Tibial nerve (tissue), 4 donors: ENCODE data around the gene RNF212. TPM values are rescaled to one million over a fixed set of nuclear protein-coding genes. Genes with fewer than 3 reads are reported as not detected.

Experiments
- DNase-seq, 2 donors: peaks; one replicate each; pipeline ENCODE4 v3.0.0-alpha.2; 2019; ENCODE audit warnings: low spot score in 2 of 2
- H3K27ac ChIP-seq, 4 donors: fragments of 200-600 bp; sonication (generic) in 3 of 4; one replicate each; pipeline ENCODE4 v1.5.1; 2017 to 2019; ENCODE audit warnings: mild to moderate bottlenecking in 1 of 4
- H3K27me3 ChIP-seq, 2 donors: fragments of 200-600 bp; sonication (generic) in 1 of 2; one replicate each; pipeline versions ENCODE4 v1.5.1 to v1.6.0; 2017 to 2019
- H3K36me3 ChIP-seq, 3 donors: fragments of 200-600 bp; sonication (generic); one replicate each; pipeline ENCODE4 v1.5.1; 2018 to 2019
- H3K4me1 ChIP-seq, 4 donors: fragments of 200-600 bp; sonication (generic) in 3 of 4; one replicate each; pipeline ENCODE4 v1.5.1; 2017 to 2019
- H3K4me3 ChIP-seq, 4 donors: fragments of 200-600 bp; sonication (generic) in 3 of 4; one replicate each; pipeline ENCODE4 v1.5.1; 2017 to 2019; ENCODE audit warnings: mild to moderate bottlenecking in 1 of 4, moderate library complexity in 1 of 4
- H3K9me3 ChIP-seq, 4 donors: fragments of 200-600 bp; sonication (generic) in 3 of 4; one replicate each; pipeline ENCODE4 v1.5.1; 2017 to 2019
- CTCF ChIP-seq, 5 experiments: fragments of 200-600 bp in 3 of 5; fragments of 450-650 bp in 2 of 5; sonication (generic) in 3 of 5; IDR thresholded peaks; one replicate each; pipeline ENCODE4 v1.5.1; 2016 to 2019; ENCODE audit warnings: antibody characterized with exemption in 5 of 5, mild to moderate bottlenecking in 3 of 5, moderate library complexity in 2 of 5
- EP300 ChIP-seq, 2 donors: sonication (generic); formaldehyde crosslinking; IDR thresholded peaks; one replicate each; pipeline ENCODE4 v1.6.1; 2017; ENCODE audit warnings: antibody characterized with exemption in 2 of 2, mild to moderate bottlenecking in 1 of 2
- POLR2A ChIP-seq, 2 donors: fragments of 450-650 bp; IDR thresholded peaks; one replicate each; pipeline ENCODE4 v1.6.1; 2017; ENCODE audit warnings: antibody characterized with exemption in 2 of 2, mild to moderate bottlenecking in 2 of 2, moderate library complexity in 2 of 2
- WGBS, 2 donors: methylation state at CpG; one replicate each; pipeline ENCODE4 v1.1.5; 2018; 5-methylcytosine and 5-hydroxymethylcytosine counted together
- total RNA-seq, 4 donors: library from RNA; depleted of rRNA; stranded (reverse); fragments of >200 nt; gene quantifications; one replicate each; pipeline ENCODE4 v1.1.0, GENCODE V29; 2016

The RNF212 gene
- total RNA-seq, 4 donors from 2014 or later = 2.5 to 24.7 (median 9.8) TPM

GRCh38 chr4:1115528-1116293 lies 2.3 kb upstream of the RNF212 start:
- no peak overlapping the region for H3K27ac ChIP-seq
- H3K36me3 ChIP-seq = no peaks in the 10 kb centered on the region
- no peaks in the 10 kb centered on the region for H3K9me3 ChIP-seq
- no peak for DNase-seq
- H3K27me3 ChIP-seq = peaks cover 0 to 47% of the 10 kb centered on the region in 2 donors
- H3K4me3 ChIP-seq = no peak overlapping the region
- peaks cover 0 to 7% (median 0%) of the 10 kb centered on the region in 4 donors for H3K4me1 ChIP-seq
- 79 to 82% methylated on average over 8 of the region's 8 CpGs for WGBS, 2 donors
- TF ChIP-seq POLR2A (IDR thresholded peaks at IDR 0.05) (no peak), EP300 (IDR thresholded peaks at IDR 0.05) (no peak), CTCF (IDR thresholded peaks at IDR 0.05) (no peak)

GRCh38 chr4:1112821-1113182 lies 562 bp downstream of the RNF212 start:
- H3K27ac ChIP-seq = no peak overlapping the region
- H3K4me3 ChIP-seq = peak overlapping the region in 1 of 4 donors; percentile 54
- WGBS, 2 donors = 86 to 90% methylated on average over 4 to 8 of the region's 24 CpGs
- no peak for TF ChIP-seq POLR2A (IDR thresholded peaks at IDR 0.05)
- TF ChIP-seq CTCF (IDR thresholded peaks at IDR 0.05) = no peak
- no peak for TF ChIP-seq EP300 (IDR thresholded peaks at IDR 0.05)
- no peak for DNase-seq
- no peaks in the 10 kb centered on the region for H3K36me3 ChIP-seq
- no peaks in the 10 kb centered on the region for H3K9me3 ChIP-seq
- H3K27me3 ChIP-seq = peaks cover 0 to 55% of the 10 kb centered on the region in 2 donors
- peaks cover 0 to 7% (median 0%) of the 10 kb centered on the region in 4 donors for H3K4me1 ChIP-seq

- Histone ChIP-seq H3K4me3 (no peak overlapping the region), H3K9me3 (no peaks in the 10 kb centered on the region), H3K36me3 (no peaks in the 10 kb centered on the region), H3K27me3 (peaks cover 0 to 55% of the 10 kb centered on the region in 2 donors), H3K4me1 (peaks cover 0 to 7% (median 0%) of the 10 kb centered on the region in 4 donors), H3K27ac (no peak overlapping the region)
- WGBS, 2 donors = 58 to 65% methylated on average over 19 to 27 of the region's 27 CpGs
- no peak for DNase-seq
- TF ChIP-seq CTCF (IDR thresholded peaks at IDR 0.05) (no peak), EP300 (IDR thresholded peaks at IDR 0.05) (no peak), POLR2A (IDR thresholded peaks at IDR 0.05) (no peak)
These were observed 1.1 kb downstream of the RNF212 start for GRCh38 chr4:1112174-1112820.

GRCh38 chr4:1111259-1111809 lies 2.0 kb downstream of the RNF212 start:
- H3K36me3 ChIP-seq = no peaks in the 10 kb centered on the region
- no peaks in the 10 kb centered on the region for H3K9me3 ChIP-seq
- WGBS, 2 donors = 75 to 78% methylated on average over 8 of the region's 8 CpGs
- peaks cover 0 to 53% of the 10 kb centered on the region in 2 donors for H3K27me3 ChIP-seq
- no peak overlapping the region for H3K27ac ChIP-seq
- H3K4me3 ChIP-seq = no peak overlapping the region
- no peak for DNase-seq
- TF ChIP-seq EP300 (IDR thresholded peaks at IDR 0.05) = no peak
- no peak for TF ChIP-seq POLR2A (IDR thresholded peaks at IDR 0.05)
- TF ChIP-seq CTCF (IDR thresholded peaks at IDR 0.05) = no peak
- peaks cover 0 to 7% (median 0%) of the 10 kb centered on the region in 4 donors for H3K4me1 ChIP-seq
